Subcutaneous adipose tissue (tissue), 4 donors: ENCODE data around the gene SCAANT1. TPM values are rescaled to one million over a fixed set of nuclear protein-coding genes. Genes with fewer than 3 reads are reported as not detected.

Source experiments
- CTCF ChIP-seq: fragments of 450-650 bp; IDR thresholded peaks from one replicate; pipeline ENCODE4 v1.5.1; 2016; ENCODE audit warnings: low read depth, mild to moderate bottlenecking, control low read depth, antibody characterized with exemption, moderate library complexity
- total RNA-seq, 4 donors: library from RNA; depleted of rRNA; stranded (reverse); fragments of >200 nt; gene quantifications; one replicate each; pipeline ENCODE4 v1.1.0, GENCODE V29; 2016

The SCAANT1 gene
- total RNA-seq, 4 donors from 2014 or later, result not detected

- no peak for TF ChIP-seq CTCF
These were observed 1.3 kb downstream of the SCAANT1 start for GRCh38 chr3:63910891-63911290.

GRCh38 chr3:63910001-63910400 lies 2.2 kb downstream of the SCAANT1 start:
- no peak for TF ChIP-seq CTCF

- no peak for TF ChIP-seq CTCF
These were observed 2.8 kb downstream of the SCAANT1 start for GRCh38 chr3:63909431-63909830.

GRCh38 chr3:63908776-63909175 lies 3.4 kb downstream of the SCAANT1 start:
- TF ChIP-seq CTCF, result no peak

- TF ChIP-seq CTCF, result no peak
These were observed 4.0 kb downstream of the SCAANT1 start for GRCh38 chr3:63908081-63908736.

- TF ChIP-seq CTCF, result no peak
These were observed 6.2 kb downstream of the SCAANT1 start for GRCh38 chr3:63905731-63906620.

- TF ChIP-seq CTCF, result no peak
These were observed 11.7 kb downstream of the SCAANT1 start for GRCh38 chr3:63900459-63900858.
